Breast epithelium (tissue), 3 donors: ENCODE data around the gene FAT1.

Experiments
- POLR2A ChIP-seq: fragments of 450-650 bp; IDR thresholded peaks from one replicate; pipeline ENCODE4 v1.6.1; 2016; ENCODE audit warnings: antibody characterized with exemption, mild to moderate bottlenecking, moderate library complexity
- POLR2AphosphoS5 ChIP-seq, 3 donors: sonication (generic); formaldehyde crosslinking; IDR thresholded peaks; one replicate each; pipeline ENCODE4 v1.6.1; 2017; ENCODE audit warnings: antibody characterized with exemption in 3 of 3
- TF ChIP-seq, protein P1 (sequence below), 3 donors: fragments of 450-650 bp; IDR thresholded peaks; one replicate each; pipeline ENCODE4 v1.5.1; 2016 to 2017; ENCODE audit warnings: antibody characterized with exemption in 3 of 3, mild to moderate bottlenecking in 3 of 3, moderate library complexity in 3 of 3

- TF ChIP-seq POLR2A (no peak), POLR2AphosphoS5 (IDR thresholded peaks at IDR 0.05) (no peak)
- TF ChIP-seq, protein P1, sequence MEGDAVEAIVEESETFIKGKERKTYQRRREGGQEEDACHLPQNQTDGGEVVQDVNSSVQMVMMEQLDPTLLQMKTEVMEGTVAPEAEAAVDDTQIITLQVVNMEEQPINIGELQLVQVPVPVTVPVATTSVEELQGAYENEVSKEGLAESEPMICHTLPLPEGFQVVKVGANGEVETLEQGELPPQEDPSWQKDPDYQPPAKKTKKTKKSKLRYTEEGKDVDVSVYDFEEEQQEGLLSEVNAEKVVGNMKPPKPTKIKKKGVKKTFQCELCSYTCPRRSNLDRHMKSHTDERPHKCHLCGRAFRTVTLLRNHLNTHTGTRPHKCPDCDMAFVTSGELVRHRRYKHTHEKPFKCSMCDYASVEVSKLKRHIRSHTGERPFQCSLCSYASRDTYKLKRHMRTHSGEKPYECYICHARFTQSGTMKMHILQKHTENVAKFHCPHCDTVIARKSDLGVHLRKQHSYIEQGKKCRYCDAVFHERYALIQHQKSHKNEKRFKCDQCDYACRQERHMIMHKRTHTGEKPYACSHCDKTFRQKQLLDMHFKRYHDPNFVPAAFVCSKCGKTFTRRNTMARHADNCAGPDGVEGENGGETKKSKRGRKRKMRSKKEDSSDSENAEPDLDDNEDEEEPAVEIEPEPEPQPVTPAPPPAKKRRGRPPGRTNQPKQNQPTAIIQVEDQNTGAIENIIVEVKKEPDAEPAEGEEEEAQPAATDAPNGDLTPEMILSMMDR (IDR thresholded peaks at IDR 0.05), result no peak
Measured at GRCh38 chr4:186604124-186604807, 119.4 kb downstream of the FAT1 start.
